VCaP (cell line): ENCODE measurements around the gene PIP4K2A.

Experiments used
- H3K27ac ChIP-seq: fragments of 450-650 bp; 2 replicates; pipeline ENCODE4 v1.5.1; 2017
- CTCF ChIP-seq: fragments of 450-650 bp; conservative IDR thresholded peaks from 2 replicates; pipeline ENCODE4 v1.5.1; 2017; ENCODE audit warnings: mild to moderate bottlenecking, moderate library complexity

The PIP4K2A gene

GRCh38 chr10:22710139-22710745 lies 4.1 kb downstream of the PIP4K2A start:
- H3K27ac ChIP-seq, result no peak overlapping the region
- TF ChIP-seq CTCF, result no peak

- no peak for TF ChIP-seq CTCF
- H3K27ac ChIP-seq, result no peak overlapping the region
Observed at GRCh38 chr10:22708772-22709171, 5.6 kb downstream of the PIP4K2A start.

GRCh38 chr10:22705527-22705926 lies 8.9 kb downstream of the PIP4K2A start:
- no peak overlapping the region for H3K27ac ChIP-seq
- TF ChIP-seq CTCF, result no peak

GRCh38 chr10:22704942-22705341 lies 9.4 kb downstream of the PIP4K2A start:
- H3K27ac ChIP-seq, result no peak overlapping the region
- no peak for TF ChIP-seq CTCF

GRCh38 chr10:22704471-22704911 lies 9.9 kb downstream of the PIP4K2A start:
- H3K27ac ChIP-seq, result no peak overlapping the region
- TF ChIP-seq CTCF, result no peak

GRCh38 chr10:22702348-22702747 lies 12.0 kb downstream of the PIP4K2A start:
- no peak for TF ChIP-seq CTCF
- H3K27ac ChIP-seq, result no peak overlapping the region

- TF ChIP-seq CTCF, result no peak
- no peak overlapping the region for H3K27ac ChIP-seq
Observed at GRCh38 chr10:22701132-22701826, 13.1 kb downstream of the PIP4K2A start.
